IMR-90 (cell line): ENCODE measurements around the gene ARHGEF2. TPM values are rescaled to one million over a fixed set of nuclear protein-coding genes. Genes with fewer than 3 reads are reported as not detected.

Source experiments
- ATAC-seq: fragments of 200-7000 bp; cut with Tn5 transposase; 2 replicates; pipeline ENCODE4 v1.9.1; 2020; ENCODE audit warnings: low read depth, mild to moderate bottlenecking, moderate library complexity
- BruUV-seq: library from RNA; stranded (reverse); fragments of 400-500 nt; replicated peaks from 2 replicates; lab custom pipeline; 2021; lab: Mats Ljungman, UMichigan
- CTCF ChIA-PET: fragments of 300-600 bp; formaldehyde crosslinking; extraction: SDS; loops from one replicate; lab custom pipeline; 2021; ENCODE audit warnings: antibody characterized with exemption; lab: Yijun Ruan, JAX
- POLR2A ChIA-PET: fragments of 300-600 bp; sonication (Branson Sonifier 250); formaldehyde crosslinking; loops from one replicate; lab custom pipeline; 2022; ENCODE audit warnings: antibody characterized with exemption; ENCODE audit not compliant: unreplicated experiment; lab: Charles Lee
- DNase-seq: peaks from one replicate; pipeline ENCODE4 v3.0.0; 2013
- H2AFZ ChIP-seq: replicated peaks from 2 replicates; pipeline ENCODE3; 2013; ENCODE audit warnings: low read length, mild to moderate bottlenecking; ENCODE audit not compliant: poor library complexity
- H2AK5ac ChIP-seq: 2 replicates; pipeline ENCODE4 v1.6.1; 2013; ENCODE audit warnings: low read depth, low read length, inconsistent platforms
- H2AK9ac ChIP-seq: replicated peaks from 2 replicates; pipeline ENCODE3; 2013; ENCODE audit warnings: mild to moderate bottlenecking, low read depth, low read length, moderate library complexity; ENCODE audit not compliant: poor library complexity
- H2BK120ac ChIP-seq: 2 replicates; pipeline ENCODE4 v1.6.1; 2013; ENCODE audit warnings: low read depth, low read length, inconsistent platforms
- H2BK15ac ChIP-seq: 3 replicates; pipeline ENCODE4 v1.6.1; 2013; ENCODE audit warnings: low read depth, low read length, inconsistent platforms
- H2BK20ac ChIP-seq: 2 replicates; pipeline ENCODE4 v1.6.1; 2013; ENCODE audit warnings: low read depth, mild to moderate bottlenecking, inconsistent platforms, low read length, moderate library complexity
- H2BK5ac ChIP-seq: 2 replicates; pipeline ENCODE4 v1.6.1; 2013; ENCODE audit warnings: mild to moderate bottlenecking, low read depth, low read length, inconsistent platforms; ENCODE audit not compliant: poor library complexity, severe bottlenecking
- H3K14ac ChIP-seq: replicated peaks from 2 replicates; pipeline ENCODE4 v1.6.1; 2013; ENCODE audit warnings: low read depth, low read length, inconsistent platforms
- H3K18ac ChIP-seq: 2 replicates; pipeline ENCODE4 v1.6.1; 2013; ENCODE audit warnings: low read depth, low read length, control low read depth
- H3K23ac ChIP-seq: 2 replicates; pipeline ENCODE4 v1.6.1; 2013; ENCODE audit warnings: low read depth, low read length, inconsistent platforms
- H3K27ac ChIP-seq: 2 replicates; pipeline ENCODE4 v1.5.1; 2013; ENCODE audit warnings: mild to moderate bottlenecking, control low read depth, low read length; ENCODE audit not compliant: insufficient read depth
- H3K27me3 ChIP-seq: 2 replicates; pipeline ENCODE4 v1.6.1; 2013; ENCODE audit warnings: low read length; ENCODE audit not compliant: control insufficient read depth, insufficient read depth
- H3K36me3 ChIP-seq: 2 replicates; pipeline ENCODE4 v1.6.1; 2013; ENCODE audit warnings: low read length, mixed read lengths; ENCODE audit not compliant: control insufficient read depth, insufficient read depth
- H3K4ac ChIP-seq: 2 replicates; pipeline ENCODE4 v1.6.1; 2013; ENCODE audit warnings: low read depth, low read length, inconsistent platforms
- H3K4me1 ChIP-seq: 2 replicates; pipeline ENCODE4 v1.6.1; 2013; ENCODE audit warnings: low read length, mixed read lengths; ENCODE audit not compliant: control insufficient read depth, insufficient read depth
- H3K4me2 ChIP-seq: 2 replicates; pipeline ENCODE4 v1.6.1; 2013; ENCODE audit warnings: low read depth, mild to moderate bottlenecking, control low read depth, low read length, moderate library complexity
- H3K4me3 ChIP-seq: 2 replicates; pipeline ENCODE4 v1.5.1; 2013; ENCODE audit warnings: low read depth, mild to moderate bottlenecking, control low read depth, low read length, moderate library complexity; ENCODE audit not compliant: insufficient read depth
- H3K56ac ChIP-seq: 2 replicates; pipeline ENCODE4 v1.6.1; 2013; ENCODE audit warnings: low read length, inconsistent platforms; ENCODE audit not compliant: insufficient read depth; ENCODE audit errors: extremely low read depth
- H3K79me1 ChIP-seq, 2 experiments: 2 replicates each; pipeline ENCODE4 v1.6.1; 2013; ENCODE audit warnings: low read length in 2 of 2, inconsistent platforms in 1 of 2, low read depth in 1 of 2
- H3K9ac ChIP-seq: 2 replicates; pipeline ENCODE4 v1.6.1; 2013; ENCODE audit warnings: low read depth, low read length, control low read depth
- H3K9me1 ChIP-seq: 2 replicates; pipeline ENCODE4 v1.6.1; 2013; ENCODE audit warnings: low read length, inconsistent platforms; ENCODE audit not compliant: insufficient read depth
- H3K9me3 ChIP-seq: 2 replicates; pipeline ENCODE4 v1.6.1; 2013; ENCODE audit warnings: low read length; ENCODE audit not compliant: control insufficient read depth, insufficient read depth
- H4K20me1 ChIP-seq: 2 replicates; pipeline ENCODE4 v1.6.1; 2013; ENCODE audit warnings: low read length, inconsistent platforms; ENCODE audit not compliant: insufficient read depth
- H4K5ac ChIP-seq: 2 replicates; pipeline ENCODE4 v1.6.1; 2013; ENCODE audit warnings: mild to moderate bottlenecking, low read depth, low read length, control low read depth
- H4K8ac ChIP-seq, 2 experiments: 2 replicates each; pipeline ENCODE4 v1.6.1; 2013; ENCODE audit warnings: low read depth in 2 of 2, low read length in 2 of 2, control low read depth in 1 of 2, inconsistent platforms in 1 of 2
- H4K91ac ChIP-seq: 2 replicates; pipeline ENCODE4 v1.6.1; 2013; ENCODE audit warnings: low read depth, low read length, inconsistent platforms; ENCODE audit not compliant: insufficient read depth
- BHLHE40 ChIP-seq: fragments of 150-350 bp; IDR thresholded peaks from 2 replicates; pipeline ENCODE4 v1.6.1; 2016; ENCODE audit warnings: mild to moderate bottlenecking, low read depth, low read length
- NFE2L2 ChIP-seq: fragments of 150-350 bp; IDR thresholded peaks from 2 replicates; pipeline ENCODE4 v1.6.1; 2016; ENCODE audit warnings: low read depth, mild to moderate bottlenecking, low read length
- WGBS, 2 experiments: methylation state at CpG; one replicate each; pipeline versions ENCODE4 v1.1.5 to v1.1.7; 2013; ENCODE audit warnings: missing lambda C conversion rate in 2 of 2; ENCODE audit not compliant: insufficient read length in 1 of 2; ENCODE audit errors: extremely low coverage in 2 of 2; 5-methylcytosine and 5-hydroxymethylcytosine counted together
- dilution Hi-C: fragments of 300-500 bp; cut with HindIII; formaldehyde crosslinking; loops from one replicate; pipeline ENCODE4 v1.14.3; 2018; ENCODE audit warnings: low sequenced_read_pairs; ENCODE audit not compliant: unreplicated experiment
- in situ Hi-C: fragments of 300-500 bp; cut with MboI; formaldehyde crosslinking; loops from 3 replicates; pipeline ENCODE4 v1.14.3; 2019; ENCODE audit warnings: low sequenced_read_pairs, inconsistent platforms, mixed read lengths
- intact Hi-C: fragments of 100-400 bp; cut with micrococcal nuclease; formaldehyde crosslinking; loops from 2 replicates; pipeline ENCODE4 v1.10.0; 2022
- polyA plus RNA-seq, 3 experiments: library from polyadenylated mRNA; depleted of rRNA; stranded (reverse); fragments of >200 nt; gene quantifications; 2 replicates each; pipeline ENCODE4 v1.2.3, GENCODE V29; 2012; ENCODE audit warnings: low replicate concordance in 1 of 3
- total RNA-seq: library from RNA; depleted of rRNA; stranded (reverse); fragments of >200 nt; gene quantifications from 2 replicates; pipeline ENCODE4 v1.2.3, GENCODE V29; 2012

ARHGEF2 gene
- total and polyA plus RNA-seq, 2 of the 4 experiments (the other 2 are of a cell fraction): 91.8 to 117 TPM

DNA sequence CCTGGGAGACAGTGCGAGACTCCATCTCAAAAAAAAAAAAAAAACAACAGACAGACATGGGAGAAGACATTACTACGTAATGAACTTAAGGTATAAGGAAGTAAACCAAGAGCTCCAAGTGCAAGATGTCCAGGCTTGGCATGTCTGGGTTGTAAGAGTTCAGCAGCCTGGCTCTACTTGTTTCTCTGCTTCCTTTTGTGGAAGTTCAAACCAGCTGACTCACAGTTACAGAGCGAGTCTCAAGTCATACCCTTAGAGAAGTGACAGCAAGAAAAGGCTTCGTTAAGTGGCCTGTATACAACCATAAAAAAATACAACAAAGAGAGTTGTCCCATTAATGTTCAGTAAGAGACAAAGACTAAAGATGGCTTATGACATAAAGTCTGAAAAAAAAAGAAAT, 68.5 kb downstream of the ARHGEF2 start:
- H3K27ac ChIP-seq: peak overlapping the region; percentile 65; the same call in 1 of the 2 replicates
- no peaks in the 10 kb centered on the region for H3K9me3 ChIP-seq
- peak overlapping the region; percentile 2; the same call in 1 of the 2 replicates for H3K14ac ChIP-seq
- peak overlapping the region; percentile 21; the same call in 1 of the 2 replicates for H2BK20ac ChIP-seq
- peak overlapping the region; percentile 79 for H2BK5ac ChIP-seq
- H2AK5ac ChIP-seq: no peak overlapping the region
- ATAC-seq (peak; percentile 15; the same call in 1 of the 2 replicates), DNase-seq (peak; percentile 65)
- H2AFZ ChIP-seq: no peak overlapping the region
- TF ChIP-seq BHLHE40: no peak
- TF ChIP-seq NFE2L2: peak; percentile 85
- H4K5ac ChIP-seq: no peak overlapping the region
- H2BK15ac ChIP-seq: no peak overlapping the region
- no CpG with 5 or more reads among the region's 4 CpGs for WGBS, 2 experiments
- peaks cover 43% of the 10 kb centered on the region for H3K36me3 ChIP-seq
- intact Hi-C loops: loop anchor here (2.0 kb wide), 1 partner anchor 53 kb away; the partner anchor contains the start of gene GON4L
- no TSS peak for BruUV-seq
- H3K23ac ChIP-seq: peak overlapping the region; percentile 3; the same call in 1 of the 2 replicates
- H3K79me1 ChIP-seq: peaks cover 27 to 51% of the 10 kb centered on the region in 2 experiments
- dilution Hi-C loops: no loop called here
- peak overlapping the region; percentile 13; the same call in 1 of the 2 replicates for H4K91ac ChIP-seq
- no peak overlapping the region; the same call in 1 of the 2 replicates for H2BK120ac ChIP-seq
- in situ Hi-C loops: no loop called here
- ChIA-PET CTCF (interaction anchor here (0.6 kb wide), 1 partner anchor 98 kb away, joined by 3 read pairs; no protein-coding TSS in a partner anchor), POLR2A (interaction anchor here (0.6 to 0.7 kb wide), 2 partner anchors 16 to 148 kb away, joined by 3 to 6 read pairs; no protein-coding TSS in a partner anchor)
- H3K18ac ChIP-seq: no peak overlapping the region
- H3K56ac ChIP-seq: no peak overlapping the region
- H3K4me2 ChIP-seq: peak overlapping the region; percentile 80
- H3K9ac ChIP-seq: peak overlapping the region; percentile 13; the same call in 1 of the 2 replicates
- no peaks in the 10 kb centered on the region for H4K20me1 ChIP-seq
- H4K8ac ChIP-seq: peak overlapping the region; percentile 4 to 49; a peak in 1 of 4 replicates
- no peaks in the 10 kb centered on the region for H3K27me3 ChIP-seq
- H3K4ac ChIP-seq: peak overlapping the region; percentile 67
- peak overlapping the region; percentile 4; the same call in 1 of the 2 replicates for H3K4me3 ChIP-seq
- no peak overlapping the region for H2AK9ac ChIP-seq
- H3K4me1 ChIP-seq: peaks cover 5% of the 10 kb centered on the region; the same call in 1 of the 2 replicates
- H3K9me1 ChIP-seq: peaks cover 2% of the 10 kb centered on the region; the same call in 1 of the 2 replicates
